IMR-90 (cell line): Measurements from ENCODE around the gene ZNF398. TPM values are rescaled to one million over a fixed set of nuclear protein-coding genes. Genes with fewer than 3 reads are reported as not detected.

Source experiments
- ATAC-seq: fragments of 200-7000 bp; cut with Tn5 transposase; 2 replicates; pipeline ENCODE4 v1.9.1; 2020; ENCODE audit warnings: low read depth, mild to moderate bottlenecking, moderate library complexity
- BruUV-seq: library from RNA; stranded (reverse); fragments of 400-500 nt; replicated peaks from 2 replicates; lab custom pipeline; 2021; lab: Mats Ljungman, UMichigan
- CTCF ChIA-PET: fragments of 300-600 bp; formaldehyde crosslinking; extraction: SDS; loops from one replicate; lab custom pipeline; 2021; ENCODE audit warnings: antibody characterized with exemption; lab: Yijun Ruan, JAX
- POLR2A ChIA-PET: fragments of 300-600 bp; sonication (Branson Sonifier 250); formaldehyde crosslinking; loops from one replicate; lab custom pipeline; 2022; ENCODE audit warnings: antibody characterized with exemption; ENCODE audit not compliant: unreplicated experiment; lab: Charles Lee
- DNase-seq: peaks from one replicate; pipeline ENCODE4 v3.0.0; 2013
- H2AFZ ChIP-seq: replicated peaks from 2 replicates; pipeline ENCODE3; 2013; ENCODE audit warnings: low read length, mild to moderate bottlenecking; ENCODE audit not compliant: poor library complexity
- H2AK5ac ChIP-seq: 2 replicates; pipeline ENCODE4 v1.6.1; 2013; ENCODE audit warnings: low read depth, low read length, inconsistent platforms
- H2AK9ac ChIP-seq: replicated peaks from 2 replicates; pipeline ENCODE3; 2013; ENCODE audit warnings: mild to moderate bottlenecking, low read depth, low read length, moderate library complexity; ENCODE audit not compliant: poor library complexity
- H2BK120ac ChIP-seq: 2 replicates; pipeline ENCODE4 v1.6.1; 2013; ENCODE audit warnings: low read depth, low read length, inconsistent platforms
- H2BK15ac ChIP-seq: 3 replicates; pipeline ENCODE4 v1.6.1; 2013; ENCODE audit warnings: low read depth, low read length, inconsistent platforms
- H2BK20ac ChIP-seq: 2 replicates; pipeline ENCODE4 v1.6.1; 2013; ENCODE audit warnings: low read depth, mild to moderate bottlenecking, inconsistent platforms, low read length, moderate library complexity
- H2BK5ac ChIP-seq: 2 replicates; pipeline ENCODE4 v1.6.1; 2013; ENCODE audit warnings: mild to moderate bottlenecking, low read depth, low read length, inconsistent platforms; ENCODE audit not compliant: poor library complexity, severe bottlenecking
- H3K14ac ChIP-seq: replicated peaks from 2 replicates; pipeline ENCODE4 v1.6.1; 2013; ENCODE audit warnings: low read depth, low read length, inconsistent platforms
- H3K18ac ChIP-seq: 2 replicates; pipeline ENCODE4 v1.6.1; 2013; ENCODE audit warnings: low read depth, low read length, control low read depth
- H3K23ac ChIP-seq: 2 replicates; pipeline ENCODE4 v1.6.1; 2013; ENCODE audit warnings: low read depth, low read length, inconsistent platforms
- H3K27ac ChIP-seq: 2 replicates; pipeline ENCODE4 v1.5.1; 2013; ENCODE audit warnings: mild to moderate bottlenecking, control low read depth, low read length; ENCODE audit not compliant: insufficient read depth
- H3K27me3 ChIP-seq: 2 replicates; pipeline ENCODE4 v1.6.1; 2013; ENCODE audit warnings: low read length; ENCODE audit not compliant: control insufficient read depth, insufficient read depth
- H3K36me3 ChIP-seq: 2 replicates; pipeline ENCODE4 v1.6.1; 2013; ENCODE audit warnings: low read length, mixed read lengths; ENCODE audit not compliant: control insufficient read depth, insufficient read depth
- H3K4ac ChIP-seq: 2 replicates; pipeline ENCODE4 v1.6.1; 2013; ENCODE audit warnings: low read depth, low read length, inconsistent platforms
- H3K4me1 ChIP-seq: 2 replicates; pipeline ENCODE4 v1.6.1; 2013; ENCODE audit warnings: low read length, mixed read lengths; ENCODE audit not compliant: control insufficient read depth, insufficient read depth
- H3K4me2 ChIP-seq: 2 replicates; pipeline ENCODE4 v1.6.1; 2013; ENCODE audit warnings: low read depth, mild to moderate bottlenecking, control low read depth, low read length, moderate library complexity
- H3K4me3 ChIP-seq: 2 replicates; pipeline ENCODE4 v1.5.1; 2013; ENCODE audit warnings: low read depth, mild to moderate bottlenecking, control low read depth, low read length, moderate library complexity; ENCODE audit not compliant: insufficient read depth
- H3K56ac ChIP-seq: 2 replicates; pipeline ENCODE4 v1.6.1; 2013; ENCODE audit warnings: low read length, inconsistent platforms; ENCODE audit not compliant: insufficient read depth; ENCODE audit errors: extremely low read depth
- H3K79me1 ChIP-seq, 2 experiments: 2 replicates each; pipeline ENCODE4 v1.6.1; 2013; ENCODE audit warnings: low read length in 2 of 2, inconsistent platforms in 1 of 2, low read depth in 1 of 2
- H3K9ac ChIP-seq: 2 replicates; pipeline ENCODE4 v1.6.1; 2013; ENCODE audit warnings: low read depth, low read length, control low read depth
- H3K9me1 ChIP-seq: 2 replicates; pipeline ENCODE4 v1.6.1; 2013; ENCODE audit warnings: low read length, inconsistent platforms; ENCODE audit not compliant: insufficient read depth
- H3K9me3 ChIP-seq: 2 replicates; pipeline ENCODE4 v1.6.1; 2013; ENCODE audit warnings: low read length; ENCODE audit not compliant: control insufficient read depth, insufficient read depth
- H4K20me1 ChIP-seq: 2 replicates; pipeline ENCODE4 v1.6.1; 2013; ENCODE audit warnings: low read length, inconsistent platforms; ENCODE audit not compliant: insufficient read depth
- H4K5ac ChIP-seq: 2 replicates; pipeline ENCODE4 v1.6.1; 2013; ENCODE audit warnings: mild to moderate bottlenecking, low read depth, low read length, control low read depth
- H4K8ac ChIP-seq, 2 experiments: 2 replicates each; pipeline ENCODE4 v1.6.1; 2013; ENCODE audit warnings: low read depth in 2 of 2, low read length in 2 of 2, control low read depth in 1 of 2, inconsistent platforms in 1 of 2
- H4K91ac ChIP-seq: 2 replicates; pipeline ENCODE4 v1.6.1; 2013; ENCODE audit warnings: low read depth, low read length, inconsistent platforms; ENCODE audit not compliant: insufficient read depth
- CHD1 ChIP-seq: IDR thresholded peaks from 2 replicates; pipeline ENCODE4 v1.6.1; 2012; ENCODE audit warnings: low read depth, low read length, improper control_type of control experiment
- MXI1 ChIP-seq: IDR thresholded peaks from 2 replicates; pipeline ENCODE4 v1.6.1; 2012; ENCODE audit warnings: low read depth, mild to moderate bottlenecking, low read length, moderate library complexity, borderline replicate concordance
- RFX5 ChIP-seq: IDR thresholded peaks from 2 replicates; pipeline ENCODE4 v1.8.0; 2012; ENCODE audit warnings: low read depth, mild to moderate bottlenecking, low read length, moderate library complexity
- WGBS, 2 experiments: methylation state at CpG; one replicate each; pipeline versions ENCODE4 v1.1.5 to v1.1.7; 2013; ENCODE audit warnings: missing lambda C conversion rate in 2 of 2; ENCODE audit not compliant: insufficient read length in 1 of 2; ENCODE audit errors: extremely low coverage in 2 of 2; 5-methylcytosine and 5-hydroxymethylcytosine counted together
- dilution Hi-C: fragments of 300-500 bp; cut with HindIII; formaldehyde crosslinking; loops from one replicate; pipeline ENCODE4 v1.14.3; 2018; ENCODE audit warnings: low sequenced_read_pairs; ENCODE audit not compliant: unreplicated experiment
- in situ Hi-C: fragments of 300-500 bp; cut with MboI; formaldehyde crosslinking; loops from 3 replicates; pipeline ENCODE4 v1.14.3; 2019; ENCODE audit warnings: low sequenced_read_pairs, inconsistent platforms, mixed read lengths
- intact Hi-C: fragments of 100-400 bp; cut with micrococcal nuclease; formaldehyde crosslinking; loops from 2 replicates; pipeline ENCODE4 v1.10.0; 2022
- polyA plus RNA-seq, 3 experiments: library from polyadenylated mRNA; depleted of rRNA; stranded (reverse); fragments of >200 nt; gene quantifications; 2 replicates each; pipeline ENCODE4 v1.2.3, GENCODE V29; 2012; ENCODE audit warnings: low replicate concordance in 1 of 3
- total RNA-seq: library from RNA; depleted of rRNA; stranded (reverse); fragments of >200 nt; gene quantifications from 2 replicates; pipeline ENCODE4 v1.2.3, GENCODE V29; 2012
- TF ChIP-seq, protein P1 (sequence below): fragments of 150-350 bp; IDR thresholded peaks from 2 replicates; pipeline ENCODE4 v1.6.1; 2016; ENCODE audit warnings: low read depth, mild to moderate bottlenecking, low read length, moderate library complexity, borderline replicate concordance

ZNF398 gene
- total and polyA plus RNA-seq, 2 of the 4 experiments (the other 2 are of a cell fraction), result 5.7 to 7.9 TPM

DNA sequence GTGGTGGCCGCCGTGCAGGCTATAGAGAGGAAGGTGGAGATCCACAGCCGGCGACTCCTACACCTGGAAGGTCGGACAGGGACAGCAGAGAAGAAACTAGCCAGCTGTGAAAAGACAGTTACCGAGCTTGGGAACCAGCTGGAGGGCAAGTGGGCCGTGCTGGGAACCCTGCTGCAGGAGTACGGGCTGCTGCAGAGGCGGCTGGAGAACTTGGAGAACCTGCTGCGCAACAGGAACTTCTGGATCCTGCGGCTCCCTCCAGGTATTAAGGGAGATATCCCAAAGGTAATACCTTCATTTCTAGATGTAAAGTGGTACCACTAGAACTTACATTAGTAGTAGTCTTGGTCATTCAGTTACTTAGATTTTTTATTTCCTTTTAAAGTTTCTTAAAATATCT lies 6.8 kb downstream of the ZNF398 start:
- no peak overlapping the region for H3K14ac ChIP-seq
- H3K9me1 ChIP-seq, result peaks cover 10% of the 10 kb centered on the region
- in situ Hi-C loops (no loop called here), intact Hi-C loops (no loop called here), dilution Hi-C loops (no loop called here)
- no peak overlapping the region for H4K5ac ChIP-seq
- H3K56ac ChIP-seq, result no peak overlapping the region
- H3K4me2 ChIP-seq, result no peak overlapping the region
- no peak overlapping the region for H3K4ac ChIP-seq
- peaks cover 19 to 51% of the 10 kb centered on the region in 2 experiments for H3K79me1 ChIP-seq
- no peak overlapping the region for H4K91ac ChIP-seq
- no peak overlapping the region for H2BK15ac ChIP-seq
- POLR2A ChIA-PET, result no interaction called here
- H3K4me3 ChIP-seq, result no peak overlapping the region
- H3K27ac ChIP-seq, result no peak overlapping the region
- H3K4me1 ChIP-seq, result no peaks in the 10 kb centered on the region
- H2AK9ac ChIP-seq, result no peak overlapping the region
- TF ChIP-seq, protein P1, sequence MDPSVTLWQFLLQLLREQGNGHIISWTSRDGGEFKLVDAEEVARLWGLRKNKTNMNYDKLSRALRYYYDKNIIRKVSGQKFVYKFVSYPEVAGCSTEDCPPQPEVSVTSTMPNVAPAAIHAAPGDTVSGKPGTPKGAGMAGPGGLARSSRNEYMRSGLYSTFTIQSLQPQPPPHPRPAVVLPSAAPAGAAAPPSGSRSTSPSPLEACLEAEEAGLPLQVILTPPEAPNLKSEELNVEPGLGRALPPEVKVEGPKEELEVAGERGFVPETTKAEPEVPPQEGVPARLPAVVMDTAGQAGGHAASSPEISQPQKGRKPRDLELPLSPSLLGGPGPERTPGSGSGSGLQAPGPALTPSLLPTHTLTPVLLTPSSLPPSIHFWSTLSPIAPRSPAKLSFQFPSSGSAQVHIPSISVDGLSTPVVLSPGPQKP, result no peak
- TF ChIP-seq MXI1, result no peak
- no peak for TF ChIP-seq RFX5
- no peak for TF ChIP-seq CHD1
- H4K8ac ChIP-seq, result no peak overlapping the region
- no peak overlapping the region for H3K23ac ChIP-seq
- H3K27me3 ChIP-seq, result no peaks in the 10 kb centered on the region
- CTCF ChIA-PET, result no interaction called here
- H2BK20ac ChIP-seq, result no peak overlapping the region
- no peak overlapping the region for H2BK120ac ChIP-seq
- no peaks in the 10 kb centered on the region for H3K9me3 ChIP-seq
- ATAC-seq (no peak), DNase-seq (no peak)
- H2AK5ac ChIP-seq, result no peak overlapping the region
- no peak overlapping the region for H2BK5ac ChIP-seq
- WGBS, 2 experiments, result 90% methylated on average over 2 of the region's 11 CpGs; no CpG with 5 or more reads in 1 of the 2 experiments
- peaks cover 21% of the 10 kb centered on the region for H3K36me3 ChIP-seq
- no TSS peak for BruUV-seq
- H4K20me1 ChIP-seq, result peaks cover 25% of the 10 kb centered on the region
- H2AFZ ChIP-seq, result no peak overlapping the region
- no peak overlapping the region for H3K18ac ChIP-seq
- H3K9ac ChIP-seq, result no peak overlapping the region
